GM23338 (cell line): ENCODE measurements around the gene APOA1. TPM values are rescaled to one million over a fixed set of nuclear protein-coding genes. Genes with fewer than 3 reads are reported as not detected.

Experiments
- ATAC-seq: fragments of 200-7000 bp; cut with Tn5 transposase; 3 replicates; pipeline ENCODE4 v1.9.1; 2020
- DNase-seq: peaks from one replicate; pipeline ENCODE4 v3.0.0-alpha.2; 2015; ENCODE audit warnings: low spot score
- H2AFZ ChIP-seq: fragments of 200-600 bp; sonication (generic); 2 replicates; pipeline ENCODE4 v1.8.0; 2016; ENCODE audit warnings: antibody characterized with exemption, mild to moderate bottlenecking, moderate library complexity
- H3F3A ChIP-seq: fragments of 200-600 bp; sonication (generic); replicated peaks from 2 replicates; pipeline ENCODE4 v1.8.0; 2017; ENCODE audit warnings: antibody characterized with exemption, mixed run types, low read depth
- H3K27ac ChIP-seq: fragments of 200-600 bp; sonication (generic); 2 replicates; pipeline ENCODE4 v1.6.1; 2016; ENCODE audit warnings: low read depth
- H3K27me3 ChIP-seq: fragments of 200-600 bp; sonication (generic); 2 replicates; pipeline ENCODE4 v1.8.0; 2016; ENCODE audit warnings: mild to moderate bottlenecking, mixed run types, moderate library complexity; ENCODE audit not compliant: insufficient read depth
- H3K36me3 ChIP-seq: fragments of 200-600 bp; sonication (generic); 2 replicates; pipeline ENCODE4 v1.8.0; 2016; ENCODE audit warnings: mild to moderate bottlenecking; ENCODE audit not compliant: insufficient read depth
- H3K4me1 ChIP-seq: fragments of 200-600 bp; sonication (generic); 2 replicates; pipeline ENCODE4 v1.8.0; 2016; ENCODE audit warnings: mild to moderate bottlenecking, moderate library complexity; ENCODE audit not compliant: insufficient read depth
- H3K4me2 ChIP-seq: fragments of 200-600 bp; sonication (generic); 2 replicates; pipeline ENCODE4 v1.7.1; 2017; ENCODE audit warnings: mixed run types
- H3K4me3 ChIP-seq: fragments of 200-600 bp; sonication (generic); 2 replicates; pipeline ENCODE4 v1.6.1; 2016; ENCODE audit warnings: mixed run types
- H3K79me2 ChIP-seq: fragments of 200-600 bp; sonication (generic); replicated peaks from 2 replicates; pipeline ENCODE4 v1.8.0; 2017; ENCODE audit warnings: mild to moderate bottlenecking; ENCODE audit not compliant: insufficient read depth
- H3K9me2 ChIP-seq: fragments of 200-600 bp; sonication (generic); 2 replicates; pipeline ENCODE4 v1.8.0; 2017; ENCODE audit not compliant: insufficient read depth
- H4K20me1 ChIP-seq: fragments of 200-600 bp; sonication (generic); replicated peaks from 2 replicates; pipeline ENCODE4 v1.8.0; 2017; ENCODE audit warnings: mild to moderate bottlenecking; ENCODE audit not compliant: insufficient read depth
- H3K27ac Mint-ChIP-seq: 2 replicates; pipeline ENCODE4 v1.8.0; 2020; ENCODE audit warnings: inconsistent platforms, mild to moderate bottlenecking, moderate library complexity, mixed read lengths
- H3K27me3 Mint-ChIP-seq: 3 replicates; pipeline ENCODE4 v1.8.0; 2022; ENCODE audit warnings: low read depth, mild to moderate bottlenecking, moderate library complexity, mixed read lengths, inconsistent platforms; ENCODE audit not compliant: insufficient read depth, poor library complexity
- H3K36me3 Mint-ChIP-seq: 3 replicates; pipeline ENCODE4 v1.8.0; 2021; ENCODE audit warnings: low read depth, mild to moderate bottlenecking, inconsistent platforms, moderate library complexity, mixed read lengths
- H3K4me1 Mint-ChIP-seq: 3 replicates; pipeline ENCODE4 v1.8.0; 2020; ENCODE audit warnings: mild to moderate bottlenecking, inconsistent platforms, mixed read lengths
- H3K4me3 Mint-ChIP-seq: 3 replicates; pipeline ENCODE4 v1.8.0; 2021; ENCODE audit warnings: moderate library complexity, mild to moderate bottlenecking, inconsistent platforms, mixed read lengths
- H3K9me3 Mint-ChIP-seq: 3 replicates; pipeline ENCODE4 v1.8.0; 2020; ENCODE audit warnings: moderate library complexity, mild to moderate bottlenecking, inconsistent platforms, mixed read lengths
- JUNB ChIP-seq: IDR thresholded peaks from one replicate; pipeline ENCODE4 v1.6.1; 2016; ENCODE audit warnings: antibody characterized with exemption; ENCODE audit not compliant: unreplicated experiment
- NANOG ChIP-seq: IDR thresholded peaks from 2 replicates; pipeline ENCODE4 v1.6.1; 2016; ENCODE audit warnings: antibody characterized with exemption, borderline replicate concordance
- STAT1 ChIP-seq: IDR thresholded peaks from one replicate; pipeline ENCODE4 v1.6.1; 2016; ENCODE audit warnings: antibody characterized with exemption; ENCODE audit not compliant: unreplicated experiment
- ZNF331 ChIP-seq: fragments of 250-450 bp; sonication (Bioruptor Pico); IDR thresholded peaks from 2 replicates; pipeline ENCODE4 v1.5.0; 2020; ENCODE audit warnings: low read depth, mild to moderate bottlenecking, moderate library complexity
- polyA plus RNA-seq: library from polyadenylated mRNA; unstranded; fragments of >200 nt; fragmentation: Nextera tagmentation; extraction: Ambion mirVana; gene quantifications from 2 replicates; pipeline ENCODE4 v1.2.1, GENCODE V29; 2016
- total RNA-seq: library from RNA; depleted of rRNA; stranded (reverse); fragments of >200 nt; shearing (Covaris generic); gene quantifications from 2 replicates; pipeline ENCODE4 v1.2.3, GENCODE V29; 2014
- TF ChIP-seq, protein P1 (sequence below): fragments of 250-450 bp; sonication (Bioruptor Pico); IDR thresholded peaks from 2 replicates; pipeline ENCODE4 v1.5.0; 2020; ENCODE audit warnings: mild to moderate bottlenecking, moderate library complexity
- TF ChIP-seq, protein P2 (sequence below), 2 experiments: fragments of 200-600 bp in 1 of 2; sonication (generic) in 1 of 2; conservative IDR thresholded peaks; 2 replicates each; pipeline versions ENCODE4 v1.5.1 to v1.6.1; 2016 to 2017; ENCODE audit warnings: antibody characterized with exemption in 2 of 2, low read depth in 2 of 2, mild to moderate bottlenecking in 2 of 2, moderate library complexity in 1 of 2

Gene APOA1
- total and polyA plus RNA-seq, 2 experiments from 2014 or later = 0.60 TPM; not detected in 1

DNA sequence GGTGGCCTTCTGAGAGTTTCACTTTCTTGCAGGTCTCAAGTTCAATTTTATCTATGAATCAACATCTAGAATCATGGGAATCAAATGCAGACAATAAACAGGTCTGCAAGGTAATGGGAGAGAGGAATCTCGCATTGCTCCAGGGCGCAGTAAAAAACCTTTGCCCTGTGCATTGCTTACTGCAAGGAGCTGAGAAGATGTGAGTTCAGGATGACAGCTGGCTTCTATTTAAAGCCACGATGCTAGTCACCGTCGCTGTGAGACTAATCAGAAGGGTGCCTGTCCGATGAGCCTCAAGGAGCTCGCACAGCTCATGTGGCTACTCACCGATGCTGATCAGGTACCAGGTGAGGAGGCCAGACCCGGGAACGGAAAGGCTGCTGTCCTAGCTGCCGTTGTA, 30.2 kb upstream of the APOA1 start:
- Mint-ChIP-seq H3K4me3 (no peak overlapping the region), H3K36me3 (peaks cover 32% of the 10 kb centered on the region), H3K9me3 (no peaks in the 10 kb centered on the region), H3K27me3 (no peaks in the 10 kb centered on the region), H3K4me1 (no peaks in the 10 kb centered on the region), H3K27ac (no peak overlapping the region)
- no peaks in the 10 kb centered on the region for H3K4me1 ChIP-seq
- DNase-seq (no peak), ATAC-seq (no peak)
- H3K4me2 ChIP-seq = no peak overlapping the region
- H3K9me2 ChIP-seq = no peaks in the 10 kb centered on the region
- no peaks in the 10 kb centered on the region for H3F3A ChIP-seq
- no peak overlapping the region for H2AFZ ChIP-seq
- H3K27ac ChIP-seq = no peak overlapping the region
- no peaks in the 10 kb centered on the region for H3K27me3 ChIP-seq
- no peaks in the 10 kb centered on the region for H4K20me1 ChIP-seq
- H3K36me3 ChIP-seq = peaks cover 24% of the 10 kb centered on the region; the same call in 1 of the 2 replicates
- no peaks in the 10 kb centered on the region for H3K79me2 ChIP-seq
- H3K4me3 ChIP-seq = no peak overlapping the region
- TF ChIP-seq STAT1 (no peak), JUNB (no peak), NANOG (no peak), ZNF331 (CRISPR knock-in tag) (no peak)
- TF ChIP-seq, protein P1, sequence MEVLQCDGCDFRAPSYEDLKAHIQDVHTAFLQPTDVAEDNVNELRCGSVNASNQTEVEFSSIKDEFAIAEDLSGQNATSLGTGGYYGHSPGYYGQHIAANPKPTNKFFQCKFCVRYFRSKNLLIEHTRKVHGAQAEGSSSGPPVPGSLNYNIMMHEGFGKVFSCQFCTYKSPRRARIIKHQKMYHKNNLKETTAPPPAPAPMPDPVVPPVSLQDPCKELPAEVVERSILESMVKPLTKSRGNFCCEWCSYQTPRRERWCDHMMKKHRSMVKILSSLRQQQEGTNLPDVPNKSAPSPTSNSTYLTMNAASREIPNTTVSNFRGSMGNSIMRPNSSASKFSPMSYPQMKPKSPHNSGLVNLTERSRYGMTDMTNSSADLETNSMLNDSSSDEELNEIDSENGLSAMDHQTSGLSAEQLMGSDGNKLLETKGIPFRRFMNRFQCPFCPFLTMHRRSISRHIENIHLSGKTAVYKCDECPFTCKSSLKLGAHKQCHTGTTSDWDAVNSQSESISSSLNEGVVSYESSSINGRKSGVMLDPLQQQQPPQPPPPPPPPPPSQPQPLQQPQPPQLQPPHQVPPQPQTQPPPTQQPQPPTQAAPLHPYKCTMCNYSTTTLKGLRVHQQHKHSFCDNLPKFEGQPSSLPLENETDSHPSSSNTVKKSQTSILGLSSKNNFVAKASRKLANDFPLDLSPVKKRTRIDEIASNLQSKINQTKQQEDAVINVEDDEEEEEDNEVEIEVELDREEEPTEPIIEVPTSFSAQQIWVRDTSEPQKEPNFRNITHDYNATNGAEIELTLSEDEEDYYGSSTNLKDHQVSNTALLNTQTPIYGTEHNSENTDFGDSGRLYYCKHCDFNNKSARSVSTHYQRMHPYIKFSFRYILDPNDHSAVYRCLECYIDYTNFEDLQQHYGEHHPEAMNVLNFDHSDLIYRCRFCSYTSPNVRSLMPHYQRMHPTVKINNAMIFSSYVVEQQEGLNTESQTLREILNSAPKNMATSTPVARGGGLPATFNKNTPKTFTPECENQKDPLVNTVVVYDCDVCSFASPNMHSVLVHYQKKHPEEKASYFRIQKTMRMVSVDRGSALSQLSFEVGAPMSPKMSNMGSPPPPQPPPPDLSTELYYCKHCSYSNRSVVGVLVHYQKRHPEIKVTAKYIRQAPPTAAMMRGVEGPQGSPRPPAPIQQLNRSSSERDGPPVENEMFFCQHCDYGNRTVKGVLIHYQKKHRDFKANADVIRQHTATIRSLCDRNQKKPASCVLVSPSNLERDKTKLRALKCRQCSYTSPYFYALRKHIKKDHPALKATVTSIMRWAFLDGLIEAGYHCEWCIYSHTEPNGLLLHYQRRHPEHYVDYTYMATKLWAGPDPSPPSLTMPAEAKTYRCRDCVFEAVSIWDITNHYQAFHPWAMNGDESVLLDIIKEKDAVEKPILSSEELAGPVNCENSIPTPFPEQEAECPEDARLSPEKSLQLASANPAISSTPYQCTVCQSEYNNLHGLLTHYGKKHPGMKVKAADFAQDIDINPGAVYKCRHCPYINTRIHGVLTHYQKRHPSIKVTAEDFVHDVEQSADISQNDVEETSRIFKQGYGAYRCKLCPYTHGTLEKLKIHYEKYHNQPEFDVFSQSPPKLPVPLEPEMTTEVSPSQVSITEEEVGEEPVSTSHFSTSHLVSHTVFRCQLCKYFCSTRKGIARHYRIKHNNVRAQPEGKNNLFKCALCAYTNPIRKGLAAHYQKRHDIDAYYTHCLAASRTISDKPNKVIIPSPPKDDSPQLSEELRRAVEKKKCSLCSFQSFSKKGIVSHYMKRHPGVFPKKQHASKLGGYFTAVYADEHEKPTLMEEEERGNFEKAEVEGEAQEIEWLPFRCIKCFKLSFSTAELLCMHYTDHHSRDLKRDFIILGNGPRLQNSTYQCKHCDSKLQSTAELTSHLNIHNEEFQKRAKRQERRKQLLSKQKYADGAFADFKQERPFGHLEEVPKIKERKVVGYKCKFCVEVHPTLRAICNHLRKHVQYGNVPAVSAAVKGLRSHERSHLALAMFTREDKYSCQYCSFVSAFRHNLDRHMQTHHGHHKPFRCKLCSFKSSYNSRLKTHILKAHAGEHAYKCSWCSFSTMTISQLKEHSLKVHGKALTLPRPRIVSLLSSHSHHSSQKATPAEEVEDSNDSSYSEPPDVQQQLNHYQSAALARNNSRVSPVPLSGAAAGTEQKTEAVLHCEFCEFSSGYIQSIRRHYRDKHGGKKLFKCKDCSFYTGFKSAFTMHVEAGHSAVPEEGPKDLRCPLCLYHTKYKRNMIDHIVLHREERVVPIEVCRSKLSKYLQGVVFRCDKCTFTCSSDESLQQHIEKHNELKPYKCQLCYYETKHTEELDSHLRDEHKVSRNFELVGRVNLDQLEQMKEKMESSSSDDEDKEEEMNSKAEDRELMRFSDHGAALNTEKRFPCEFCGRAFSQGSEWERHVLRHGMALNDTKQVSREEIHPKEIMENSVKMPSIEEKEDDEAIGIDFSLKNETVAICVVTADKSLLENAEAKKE (CRISPR knock-in tag) = no peak
- TF ChIP-seq, protein P2, sequence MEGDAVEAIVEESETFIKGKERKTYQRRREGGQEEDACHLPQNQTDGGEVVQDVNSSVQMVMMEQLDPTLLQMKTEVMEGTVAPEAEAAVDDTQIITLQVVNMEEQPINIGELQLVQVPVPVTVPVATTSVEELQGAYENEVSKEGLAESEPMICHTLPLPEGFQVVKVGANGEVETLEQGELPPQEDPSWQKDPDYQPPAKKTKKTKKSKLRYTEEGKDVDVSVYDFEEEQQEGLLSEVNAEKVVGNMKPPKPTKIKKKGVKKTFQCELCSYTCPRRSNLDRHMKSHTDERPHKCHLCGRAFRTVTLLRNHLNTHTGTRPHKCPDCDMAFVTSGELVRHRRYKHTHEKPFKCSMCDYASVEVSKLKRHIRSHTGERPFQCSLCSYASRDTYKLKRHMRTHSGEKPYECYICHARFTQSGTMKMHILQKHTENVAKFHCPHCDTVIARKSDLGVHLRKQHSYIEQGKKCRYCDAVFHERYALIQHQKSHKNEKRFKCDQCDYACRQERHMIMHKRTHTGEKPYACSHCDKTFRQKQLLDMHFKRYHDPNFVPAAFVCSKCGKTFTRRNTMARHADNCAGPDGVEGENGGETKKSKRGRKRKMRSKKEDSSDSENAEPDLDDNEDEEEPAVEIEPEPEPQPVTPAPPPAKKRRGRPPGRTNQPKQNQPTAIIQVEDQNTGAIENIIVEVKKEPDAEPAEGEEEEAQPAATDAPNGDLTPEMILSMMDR (conservative IDR thresholded peaks at IDR 0.05; ENCODE audit: low read depth in 2 of 2) = no peak
